ENCODE results near the gene KPNB1. TPM values are rescaled to one million over a fixed set of nuclear protein-coding genes. Genes with fewer than 3 reads are reported as not detected.

The KPNB1 gene
- total RNA-seq, 1 experiment from 2014 or later: 437 TPM

DNA sequence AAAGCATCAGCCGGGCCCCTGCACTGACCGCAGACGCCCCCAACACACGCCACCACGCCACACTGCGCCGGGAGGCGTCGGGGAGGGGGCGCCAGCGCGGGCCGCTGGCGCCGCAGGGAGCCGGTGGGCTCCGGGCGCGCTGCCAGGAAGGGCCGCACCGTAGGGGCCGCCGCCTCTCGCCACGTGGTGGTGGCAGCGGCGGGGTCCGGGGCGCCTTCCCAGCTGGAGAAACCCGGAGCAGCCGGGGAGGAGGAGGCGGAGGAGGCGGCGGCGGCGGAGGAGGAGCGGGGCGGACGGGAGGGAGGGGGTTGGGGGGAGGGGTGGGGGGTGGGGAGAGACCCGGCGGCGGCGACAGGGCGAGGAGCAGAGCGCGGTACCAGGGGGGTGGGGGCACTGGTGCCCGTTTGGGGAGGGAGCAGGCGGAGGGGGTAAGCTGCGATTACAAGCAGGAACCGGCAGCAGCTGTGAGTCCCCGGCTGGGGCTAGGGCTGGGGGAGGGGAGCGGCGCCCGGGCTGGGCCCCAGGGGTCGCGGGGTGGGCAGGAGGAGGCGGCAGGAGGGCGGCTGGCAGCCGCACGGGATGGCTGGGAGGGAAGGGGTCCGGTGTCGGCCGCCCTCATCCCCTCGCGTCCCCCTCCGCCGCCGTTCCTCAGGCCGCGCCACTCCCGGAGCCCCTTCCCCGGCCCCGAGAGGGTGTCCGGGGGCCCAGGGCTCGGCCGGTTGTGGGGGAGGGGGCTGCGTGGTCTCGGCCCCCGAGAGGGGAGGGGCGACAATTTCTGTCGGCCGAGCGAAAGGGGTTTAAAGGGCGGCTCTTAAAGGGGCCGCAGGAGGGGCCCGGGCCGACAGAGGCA, 44.2 kb downstream of the KPNB1 start, which contains the start of gene TBKBP1:
TBKBP1 (plus strand) TSS at position 431 of the 850 bp plus-strand sequence. CDS start 1,952 bp downstream, outside the sequence.
- ATAC-seq: peak; percentile 53
- no peaks in the 10 kb centered on the region for H3K36me3 ChIP-seq (ENCODE audit: low read depth, low read length)
- CTCF ChIA-PET: interaction anchor here (0.6 kb wide), 1 partner anchor 39 kb away, joined by 7 read pairs; the partner anchor contains the start of gene TBX21
- no peaks in the 10 kb centered on the region for H3K9me2 ChIP-seq (replicated peaks; ENCODE audit: low read length)
- intact Hi-C loops (cut with micrococcal nuclease): no loop called here
- H3K27ac ChIP-seq (ENCODE audit: low read length): no peak within 1 kb of the TSS
- peak within 1 kb of the TSS; percentile 92 for H2AFZ ChIP-seq (ENCODE audit: low read length)
- peak within 1 kb of the TSS; percentile 52 for H3K9ac ChIP-seq (ENCODE audit: low read length)
- H3K9me3 ChIP-seq (ENCODE audit: low read length): no peaks in the 10 kb centered on the region
- TF ChIP-seq EZH2 (IDR thresholded peaks at IDR 0.05; ENCODE audit: low read length, unreplicated experiment): no peak
- TF ChIP-seq EZH2phosphoT487 (IDR thresholded peaks at IDR 0.05; ENCODE audit: borderline replicate concordance, low read length): no peak
- TF ChIP-seq, protein P1, sequence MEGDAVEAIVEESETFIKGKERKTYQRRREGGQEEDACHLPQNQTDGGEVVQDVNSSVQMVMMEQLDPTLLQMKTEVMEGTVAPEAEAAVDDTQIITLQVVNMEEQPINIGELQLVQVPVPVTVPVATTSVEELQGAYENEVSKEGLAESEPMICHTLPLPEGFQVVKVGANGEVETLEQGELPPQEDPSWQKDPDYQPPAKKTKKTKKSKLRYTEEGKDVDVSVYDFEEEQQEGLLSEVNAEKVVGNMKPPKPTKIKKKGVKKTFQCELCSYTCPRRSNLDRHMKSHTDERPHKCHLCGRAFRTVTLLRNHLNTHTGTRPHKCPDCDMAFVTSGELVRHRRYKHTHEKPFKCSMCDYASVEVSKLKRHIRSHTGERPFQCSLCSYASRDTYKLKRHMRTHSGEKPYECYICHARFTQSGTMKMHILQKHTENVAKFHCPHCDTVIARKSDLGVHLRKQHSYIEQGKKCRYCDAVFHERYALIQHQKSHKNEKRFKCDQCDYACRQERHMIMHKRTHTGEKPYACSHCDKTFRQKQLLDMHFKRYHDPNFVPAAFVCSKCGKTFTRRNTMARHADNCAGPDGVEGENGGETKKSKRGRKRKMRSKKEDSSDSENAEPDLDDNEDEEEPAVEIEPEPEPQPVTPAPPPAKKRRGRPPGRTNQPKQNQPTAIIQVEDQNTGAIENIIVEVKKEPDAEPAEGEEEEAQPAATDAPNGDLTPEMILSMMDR (conservative IDR thresholded peaks at IDR 0.05; ENCODE audit: low read depth, low read length): no peak
- H3F3A ChIP-seq (ENCODE audit: low read length, unreplicated experiment): no peaks in the 10 kb centered on the region
- peaks cover 15% of the 10 kb centered on the region; the same call in 1 of the 2 replicates for H3K4me1 ChIP-seq (ENCODE audit: insufficient read depth, low read length)
- H4K20me1 ChIP-seq (ENCODE audit: low read length): no peaks in the 10 kb centered on the region
- peak within 1 kb of the TSS; percentile 91 for H3K4me2 ChIP-seq (ENCODE audit: low read length)
- H3K4me3 ChIP-seq (ENCODE audit: low read length): peak within 1 kb of the TSS; percentile 83
- no peaks in the 10 kb centered on the region for H3K79me2 ChIP-seq (ENCODE audit: low read length)
- BruUV-seq (replicated peaks): no TSS peak
- H3K27me3 ChIP-seq (ENCODE audit: low read length): no peaks in the 10 kb centered on the region
- POLR2A ChIA-PET (ENCODE audit: unreplicated experiment): interaction anchor here (0.7 kb wide), 1 partner anchor 45 kb away, joined by 11 read pairs; no protein-coding TSS in a partner anchor
- peak; percentile 51 for DNase-seq

DNA sequence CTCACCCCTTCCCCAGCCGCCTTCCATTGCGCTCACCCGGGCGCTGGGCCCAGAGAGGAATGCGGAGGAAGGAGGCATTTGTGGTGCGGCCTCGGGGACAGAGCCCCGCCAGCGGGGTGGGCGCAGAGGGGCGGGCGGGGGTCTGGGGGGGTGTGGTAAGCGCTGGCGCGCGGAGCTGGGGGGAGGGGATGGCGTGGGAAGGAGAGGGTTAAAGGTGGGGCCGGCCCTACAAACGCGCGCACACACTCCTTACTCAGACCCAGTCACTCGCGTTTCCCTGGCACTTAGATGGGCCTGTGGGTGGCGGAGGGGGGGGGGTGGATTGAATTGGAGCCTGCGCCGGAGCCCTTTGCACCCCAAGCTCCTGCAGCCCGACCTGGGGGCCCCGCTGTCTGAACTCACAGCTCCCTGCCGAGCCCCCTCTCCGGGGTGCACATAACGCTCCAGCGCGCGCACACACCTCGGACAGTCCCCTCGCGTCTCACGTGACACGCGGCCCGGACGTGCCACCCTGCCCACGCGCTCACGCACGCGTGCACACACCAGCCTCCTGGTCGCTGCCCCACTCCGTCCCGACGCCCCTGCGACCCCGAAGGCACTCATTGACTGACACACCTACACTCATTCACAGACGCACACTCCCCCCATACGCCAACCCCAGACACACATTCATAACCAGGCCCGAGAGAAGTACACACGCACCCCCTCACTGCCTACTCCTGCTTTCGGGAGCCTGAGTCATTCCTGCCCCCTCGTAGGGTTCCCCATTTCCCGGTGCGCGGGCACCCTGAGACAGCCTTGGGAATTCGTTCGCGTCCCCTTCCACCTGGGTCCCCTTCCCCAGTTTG, 45.1 kb downstream of the KPNB1 start:
- peak overlapping the region; percentile 89 for H2AFZ ChIP-seq (ENCODE audit: low read length)
- H3K4me2 ChIP-seq (ENCODE audit: low read length): peak overlapping the region; percentile 86
- CTCF ChIA-PET: interaction anchor here (0.6 kb wide), 1 partner anchor 38 kb away, joined by 7 read pairs; the partner anchor contains the start of gene TBX21
- intact Hi-C loops (cut with micrococcal nuclease): no loop called here
- no peaks in the 10 kb centered on the region for H3F3A ChIP-seq (ENCODE audit: low read length, unreplicated experiment)
- BruUV-seq (replicated peaks): TSS peak; percentile 28
- H3K9me2 ChIP-seq (replicated peaks; ENCODE audit: low read length): no peaks in the 10 kb centered on the region
- no peaks in the 10 kb centered on the region for H3K9me3 ChIP-seq (ENCODE audit: low read length)
- H3K36me3 ChIP-seq (ENCODE audit: low read depth, low read length): no peaks in the 10 kb centered on the region
- H3K4me1 ChIP-seq (ENCODE audit: insufficient read depth, low read length): peaks cover 15% of the 10 kb centered on the region; the same call in 1 of the 2 replicates
- peak overlapping the region; percentile 83 for H3K4me3 ChIP-seq (ENCODE audit: low read length)
- H3K27me3 ChIP-seq (ENCODE audit: low read length): no peaks in the 10 kb centered on the region
- H3K79me2 ChIP-seq (ENCODE audit: low read length): no peaks in the 10 kb centered on the region
- POLR2A ChIA-PET (ENCODE audit: unreplicated experiment): no interaction called here
- H4K20me1 ChIP-seq (ENCODE audit: low read length): no peaks in the 10 kb centered on the region
- ATAC-seq (peak; percentile 68), DNase-seq (peak; percentile 50)
- H3K9ac ChIP-seq (ENCODE audit: low read length): peak overlapping the region; percentile 52
- H3K27ac ChIP-seq (ENCODE audit: low read length): no peak overlapping the region
- TF ChIP-seq EZH2phosphoT487 (IDR thresholded peaks at IDR 0.05; ENCODE audit: borderline replicate concordance, low read length) (no peak), EZH2 (IDR thresholded peaks at IDR 0.05; ENCODE audit: low read length, unreplicated experiment) (no peak)
- TF ChIP-seq, protein P1 (conservative IDR thresholded peaks at IDR 0.05; ENCODE audit: low read depth, low read length): no peak

All from PC-3 (cell line).